RWPE2 (cell line): ENCODE measurements around the gene SP110.

Experiments
- ATAC-seq: fragments of 200-7000 bp; cut with Tn5 transposase; 3 replicates; pipeline ENCODE4 v1.9.1; 2021; ENCODE audit warnings: low read depth
- DNase-seq: peaks from one replicate; pipeline ENCODE4 v3.0.0-alpha.2; 2020; ENCODE audit warnings: low spot score
- H3K27ac ChIP-seq: fragments of 450-650 bp; 2 replicates; pipeline ENCODE4 v1.5.1; 2017; ENCODE audit warnings: mild to moderate bottlenecking; ENCODE audit not compliant: poor library complexity, severe bottlenecking
- H3K27me3 ChIP-seq: fragments of 250-450 bp; sonication (Bioruptor Pico); 2 replicates; pipeline ENCODE4 v1.5.1; 2021; ENCODE audit warnings: mild to moderate bottlenecking, moderate library complexity; ENCODE audit not compliant: insufficient read depth, poor library complexity, severe bottlenecking
- H3K36me3 ChIP-seq: fragments of 250-450 bp; sonication (Bioruptor Pico); 2 replicates; pipeline ENCODE4 v1.5.1; 2020; ENCODE audit warnings: low read depth, mild to moderate bottlenecking, moderate library complexity
- H3K4me1 ChIP-seq: fragments of 250-450 bp; sonication (Bioruptor Pico); 2 replicates; pipeline ENCODE4 v1.5.1; 2021; ENCODE audit warnings: mild to moderate bottlenecking, moderate library complexity; ENCODE audit not compliant: insufficient read depth, poor library complexity, severe bottlenecking
- H3K4me3 ChIP-seq: fragments of 250-450 bp; sonication (Bioruptor Pico); 2 replicates; pipeline ENCODE4 v1.5.1; 2021; ENCODE audit warnings: mild to moderate bottlenecking, moderate library complexity; ENCODE audit not compliant: severe bottlenecking
- H3K9me3 ChIP-seq: fragments of 250-450 bp; sonication (Bioruptor Pico); 2 replicates; pipeline ENCODE4 v1.5.1; 2021; ENCODE audit warnings: mild to moderate bottlenecking, moderate library complexity; ENCODE audit not compliant: severe bottlenecking
- CTCF ChIP-seq: fragments of 450-650 bp; IDR thresholded peaks from one replicate; pipeline ENCODE4 v1.5.1; 2017; ENCODE audit warnings: mild to moderate bottlenecking, moderate library complexity; ENCODE audit not compliant: poor library complexity, severe bottlenecking

SP110 gene

GRCh38 chr2:230205034-230205433 is 14.8 kb downstream of the SP110 start:
- no peaks in the 10 kb centered on the region for H3K9me3 ChIP-seq
- no peaks in the 10 kb centered on the region for H3K27me3 ChIP-seq
- ATAC-seq (no peak), DNase-seq (no peak)
- no peak overlapping the region for H3K27ac ChIP-seq
- H3K4me3 ChIP-seq = no peak overlapping the region
- TF ChIP-seq CTCF = no peak
- peaks cover 28% of the 10 kb centered on the region for H3K36me3 ChIP-seq
- H3K4me1 ChIP-seq = no peaks in the 10 kb centered on the region

- ATAC-seq = no peak
- DNase-seq = no peak
- no peak overlapping the region for H3K4me3 ChIP-seq
- no peaks in the 10 kb centered on the region for H3K9me3 ChIP-seq
- no peaks in the 10 kb centered on the region for H3K27me3 ChIP-seq
- no peaks in the 10 kb centered on the region for H3K4me1 ChIP-seq
- no peak overlapping the region for H3K27ac ChIP-seq
- no peak for TF ChIP-seq CTCF
- H3K36me3 ChIP-seq = peaks cover 18% of the 10 kb centered on the region
Observed at GRCh38 chr2:230203110-230203676, 16.6 kb downstream of the SP110 start.

DNA sequence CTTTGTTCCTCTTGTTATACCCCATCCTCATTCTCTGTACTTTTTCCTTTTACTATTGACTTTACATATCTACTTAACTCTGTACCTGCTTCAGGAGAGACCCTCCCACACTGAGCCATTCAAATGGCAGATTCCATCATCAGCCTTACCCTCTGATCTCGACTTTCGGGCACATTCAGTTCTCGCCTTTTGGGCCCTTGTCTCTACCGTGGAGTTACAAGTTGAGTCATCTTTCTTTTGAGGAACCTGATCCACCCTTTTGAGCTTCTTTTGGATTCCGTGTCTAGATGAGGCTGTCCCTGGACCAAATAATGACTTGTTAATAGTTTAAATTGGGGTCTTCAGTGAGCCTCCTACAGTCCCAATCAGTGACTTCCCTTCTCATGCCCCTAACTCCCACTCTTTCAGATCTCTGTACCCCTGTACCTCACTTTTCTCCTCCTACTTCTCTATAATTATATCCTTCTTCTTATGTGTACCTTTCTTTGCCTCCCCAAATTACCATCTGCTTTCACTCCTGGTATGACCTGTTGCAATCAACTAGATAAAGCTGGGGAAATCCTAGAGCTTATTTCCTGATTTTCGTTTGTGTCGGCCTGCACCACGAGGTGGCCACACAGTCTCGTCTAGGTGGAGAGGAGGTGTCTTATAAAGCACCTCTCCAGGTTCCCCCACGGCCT is 17.2 kb downstream of the SP110 start:
- DNase-seq (no peak), ATAC-seq (no peak)
- no peak overlapping the region for H3K4me3 ChIP-seq
- H3K36me3 ChIP-seq = peaks cover 12% of the 10 kb centered on the region
- no peak for TF ChIP-seq CTCF
- no peaks in the 10 kb centered on the region for H3K27me3 ChIP-seq
- no peaks in the 10 kb centered on the region for H3K4me1 ChIP-seq
- H3K27ac ChIP-seq = no peak overlapping the region
- no peaks in the 10 kb centered on the region for H3K9me3 ChIP-seq

DNA sequence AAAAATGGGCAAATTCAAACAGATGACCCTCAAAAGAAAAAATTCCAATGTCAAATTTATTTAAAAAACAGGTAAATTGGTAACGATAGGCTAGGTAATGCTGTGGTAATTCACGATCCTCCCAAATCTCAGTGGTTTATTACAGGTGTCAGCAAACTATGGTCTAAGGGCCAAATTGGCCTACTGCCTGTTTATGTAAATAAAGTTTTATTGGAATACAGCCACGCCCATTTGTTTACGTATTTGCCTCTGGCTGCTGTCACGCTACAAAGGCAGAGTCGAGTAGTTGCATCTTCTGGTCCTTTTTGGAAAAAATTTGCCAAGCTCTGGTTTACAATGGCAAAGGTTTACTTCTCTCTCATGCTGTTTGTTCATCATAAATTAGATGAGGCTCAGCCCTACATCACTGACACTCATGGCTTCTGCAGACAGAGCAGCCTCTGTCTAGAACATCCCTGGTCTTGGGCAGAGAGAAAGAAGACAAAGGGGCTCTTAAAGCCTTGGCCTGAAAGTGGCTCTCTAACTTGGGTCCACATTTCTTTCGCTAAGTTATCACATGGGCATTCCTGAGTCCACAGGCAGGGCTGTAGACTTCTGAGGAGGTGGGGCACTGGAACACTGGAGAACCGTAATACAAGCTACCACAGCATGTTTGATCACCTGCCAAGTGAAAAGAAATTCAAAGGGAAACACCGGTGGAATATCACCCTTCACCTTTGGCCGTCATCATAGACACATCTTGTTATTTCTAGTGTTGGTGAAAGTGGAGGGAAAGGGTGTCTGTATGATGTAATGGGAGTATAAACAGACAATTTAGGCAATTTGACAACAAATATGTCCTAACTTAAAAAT is 34.8 kb downstream of the SP110 start:
- H3K27me3 ChIP-seq = no peaks in the 10 kb centered on the region
- no peaks in the 10 kb centered on the region for H3K36me3 ChIP-seq
- no peaks in the 10 kb centered on the region for H3K4me1 ChIP-seq
- H3K27ac ChIP-seq = no peak overlapping the region
- no peak overlapping the region for H3K4me3 ChIP-seq
- no peaks in the 10 kb centered on the region for H3K9me3 ChIP-seq
- TF ChIP-seq CTCF = no peak
- ATAC-seq (no peak), DNase-seq (no peak)

DNA sequence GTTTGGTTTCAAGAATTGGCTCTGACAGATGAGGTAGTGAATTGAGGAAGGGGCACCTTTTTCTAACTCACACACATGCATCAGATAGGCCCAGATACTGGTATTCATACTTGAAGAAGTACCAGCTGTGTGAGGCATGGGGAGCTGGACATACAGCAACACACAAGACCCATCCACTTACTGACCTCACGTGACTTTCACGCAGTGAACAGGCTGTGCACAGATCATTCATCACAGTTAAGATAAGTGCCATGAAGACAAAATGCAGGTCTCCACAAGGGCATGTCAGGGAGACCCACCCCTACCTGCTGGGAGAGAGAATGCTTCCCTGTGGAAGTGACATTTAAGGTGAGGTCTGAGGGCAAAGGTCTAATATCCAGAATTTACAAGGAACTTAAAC is 38.6 kb downstream of the SP110 start:
- no peaks in the 10 kb centered on the region for H3K9me3 ChIP-seq
- no peaks in the 10 kb centered on the region for H3K4me1 ChIP-seq
- DNase-seq (no peak), ATAC-seq (no peak)
- H3K27me3 ChIP-seq = no peaks in the 10 kb centered on the region
- no peak for TF ChIP-seq CTCF
- no peaks in the 10 kb centered on the region; the same call in 1 of the 2 replicates for H3K36me3 ChIP-seq
- H3K27ac ChIP-seq = no peak overlapping the region
- H3K4me3 ChIP-seq = no peak overlapping the region
